Activated T-cell treated with anti-CD3 and anti-CD28 coated beads, Interleukin-2, amount 50 U/mL, for 48 hours (primary cell): ENCODE results near the gene ZNF414.

Experiments
- DNase-seq, 2 experiments: peaks; one replicate each; pipeline ENCODE4 v3.0.0-alpha.2; 2020

ZNF414 gene

GRCh38 chr19:8489561-8490394 lies 24.2 kb downstream of the ZNF414 start:
- DNase-seq: no peak

- no peak for DNase-seq
Observed at GRCh38 chr19:8488365-8488764, 25.6 kb downstream of the ZNF414 start.

DNA sequence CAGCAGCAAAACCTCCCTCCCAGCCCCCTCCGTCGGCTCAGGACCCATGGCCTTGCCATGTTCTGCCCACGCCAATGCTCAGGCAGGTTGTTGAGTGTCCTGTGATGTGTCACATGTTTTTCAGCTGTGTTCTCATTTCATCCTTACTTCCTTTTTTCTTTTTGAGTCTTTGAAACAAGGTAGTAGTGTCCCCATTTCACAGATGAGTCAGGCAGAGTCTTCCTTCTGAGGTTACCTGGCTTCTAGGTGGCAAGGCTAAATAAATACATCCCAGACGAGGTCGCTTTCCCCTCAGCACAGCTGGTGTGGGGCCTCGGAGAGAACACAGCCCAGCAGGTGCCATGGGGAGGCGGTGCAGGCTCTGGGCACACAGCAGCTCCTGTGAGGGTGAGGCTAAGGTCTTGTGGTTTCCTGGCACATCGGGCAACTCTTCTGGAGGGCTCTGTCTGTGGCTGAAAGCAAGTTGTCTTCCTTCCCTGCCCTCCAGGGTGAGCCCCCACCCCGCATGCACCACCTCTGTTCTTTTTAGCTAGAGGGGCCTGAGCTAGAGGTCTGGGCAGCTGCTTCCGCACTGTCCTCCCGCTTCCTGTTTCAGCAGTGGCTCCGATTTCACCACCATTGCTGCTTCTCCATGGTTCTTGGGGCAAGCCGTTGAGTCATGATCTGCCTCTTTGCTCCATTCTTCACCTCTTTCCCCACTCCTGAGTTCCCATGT lies 26.7 kb downstream of the ZNF414 start:
- peak; percentile 78 to 85 for DNase-seq

- DNase-seq: no peak
Observed at GRCh38 chr19:8486661-8487136, 27.3 kb downstream of the ZNF414 start.

DNA sequence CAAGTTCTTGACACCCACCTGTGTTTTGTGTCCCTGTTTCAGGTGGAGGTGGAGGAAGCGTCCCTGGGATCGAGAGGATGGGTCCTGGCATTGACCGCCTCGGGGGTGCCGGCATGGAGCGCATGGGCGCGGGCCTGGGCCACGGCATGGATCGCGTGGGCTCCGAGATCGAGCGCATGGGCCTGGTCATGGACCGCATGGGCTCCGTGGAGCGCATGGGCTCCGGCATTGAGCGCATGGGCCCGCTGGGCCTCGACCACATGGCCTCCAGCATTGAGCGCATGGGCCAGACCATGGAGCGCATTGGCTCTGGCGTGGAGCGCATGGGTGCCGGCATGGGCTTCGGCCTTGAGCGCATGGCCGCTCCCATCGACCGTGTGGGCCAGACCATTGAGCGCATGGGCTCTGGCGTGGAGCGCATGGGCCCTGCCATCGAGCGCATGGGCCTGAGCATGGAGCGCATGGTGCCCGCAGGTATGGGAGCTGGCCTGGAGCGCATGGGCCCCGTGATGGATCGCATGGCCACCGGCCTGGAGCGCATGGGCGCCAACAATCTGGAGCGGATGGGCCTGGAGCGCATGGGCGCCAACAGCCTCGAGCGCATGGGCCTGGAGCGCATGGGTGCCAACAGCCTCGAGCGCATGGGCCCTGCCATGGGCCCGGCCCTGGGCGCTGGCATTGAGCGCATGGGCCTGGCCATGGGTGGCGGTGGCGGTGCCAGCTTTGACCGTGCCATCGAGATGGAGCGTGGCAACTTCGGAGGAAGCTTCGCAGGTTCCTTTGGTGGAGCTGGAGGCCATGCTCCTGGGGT lies 28.2 kb downstream of the ZNF414 start:
- no peak for DNase-seq

GRCh38 chr19:8484331-8484894 lies 29.6 kb downstream of the ZNF414 start:
- no peak for DNase-seq

- no peak for DNase-seq
Observed at GRCh38 chr19:8483165-8483564, 30.8 kb downstream of the ZNF414 start.

DNA sequence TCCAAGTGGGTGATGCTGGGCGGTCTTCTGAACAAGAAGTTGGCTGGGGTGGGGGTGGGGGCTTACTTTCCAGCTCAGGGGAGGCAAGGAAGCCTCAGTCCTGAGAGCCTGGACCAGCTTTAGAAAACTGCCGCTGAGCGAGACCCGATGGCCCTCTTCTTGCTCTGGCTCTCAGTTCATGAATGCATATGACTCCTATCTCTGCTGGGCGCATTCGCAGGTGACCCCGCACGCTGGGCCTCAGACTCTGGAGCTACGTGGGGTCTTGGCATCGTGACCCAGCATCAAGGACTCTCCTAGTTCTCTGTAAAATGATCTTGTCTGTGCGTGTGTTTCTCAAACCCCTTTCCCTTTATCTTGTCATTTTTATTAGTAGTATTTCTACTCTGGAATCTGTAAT lies 31.3 kb downstream of the ZNF414 start:
- no peak for DNase-seq

DNA sequence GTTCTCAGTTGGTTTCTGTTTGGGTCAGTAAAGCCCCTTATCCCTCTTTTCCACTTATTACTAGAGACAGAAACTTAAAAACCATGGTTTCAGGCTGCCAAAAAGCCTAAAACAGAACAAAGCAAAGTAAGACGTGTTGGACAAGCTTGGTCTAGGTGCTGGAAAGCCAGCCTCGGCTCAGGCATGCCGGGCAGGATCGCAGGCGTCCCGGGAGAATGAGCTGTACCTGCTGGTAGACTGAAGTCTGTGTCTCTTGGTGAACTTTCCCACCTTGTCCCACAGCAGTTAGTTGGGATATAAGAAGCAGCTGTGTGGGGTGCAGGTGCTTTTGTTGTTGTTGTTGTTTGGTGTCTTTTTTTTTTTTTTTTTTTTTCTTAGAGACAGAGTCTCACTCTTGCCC lies 32.4 kb downstream of the ZNF414 start:
- no peak for DNase-seq

- no peak for DNase-seq
Observed at GRCh38 chr19:8481201-8481600, 32.8 kb downstream of the ZNF414 start.

DNA sequence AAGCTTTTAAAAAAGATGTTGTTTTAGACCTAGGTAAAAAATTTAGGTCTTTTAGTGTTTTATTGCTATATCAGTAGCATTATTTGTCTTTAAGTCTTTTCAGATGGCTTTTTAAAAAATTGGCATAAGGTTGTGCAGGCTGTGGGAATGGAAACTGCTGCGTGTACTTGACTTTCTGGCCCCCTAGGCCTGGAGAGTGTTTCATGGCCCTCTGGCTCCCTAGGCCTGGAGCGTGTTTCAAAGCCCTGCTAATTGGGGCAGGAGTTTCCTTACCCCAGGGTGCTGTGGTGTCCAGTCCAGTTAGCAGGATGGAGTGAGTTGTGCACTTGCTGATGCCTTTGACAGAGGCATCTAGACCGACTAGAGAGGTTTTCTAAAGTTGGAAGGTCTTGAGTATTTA lies 35.4 kb downstream of the ZNF414 start:
- DNase-seq: no peak

DNA sequence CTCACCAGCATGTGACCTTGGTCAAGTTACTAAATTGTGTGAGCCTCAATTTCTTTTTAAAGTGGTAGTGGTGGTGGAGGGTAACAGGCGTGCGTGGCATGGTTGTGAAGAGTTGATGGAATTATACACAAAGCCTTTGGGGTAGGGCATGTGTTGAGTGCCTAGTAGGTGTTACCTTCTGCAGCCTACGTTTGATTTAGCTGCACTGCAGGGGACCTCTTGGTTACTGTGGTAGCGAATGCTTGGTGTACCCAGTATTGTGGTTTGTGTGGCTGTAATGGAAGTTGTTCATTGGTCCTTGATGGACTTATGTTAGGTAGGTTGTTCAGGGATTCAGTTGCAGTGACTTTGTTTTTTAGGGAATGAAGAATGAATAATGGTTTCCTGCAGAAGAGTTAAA lies 36.1 kb downstream of the ZNF414 start:
- DNase-seq: no peak

GRCh38 chr19:8476524-8476923 lies 37.4 kb downstream of the ZNF414 start:
- DNase-seq: no peak

DNA sequence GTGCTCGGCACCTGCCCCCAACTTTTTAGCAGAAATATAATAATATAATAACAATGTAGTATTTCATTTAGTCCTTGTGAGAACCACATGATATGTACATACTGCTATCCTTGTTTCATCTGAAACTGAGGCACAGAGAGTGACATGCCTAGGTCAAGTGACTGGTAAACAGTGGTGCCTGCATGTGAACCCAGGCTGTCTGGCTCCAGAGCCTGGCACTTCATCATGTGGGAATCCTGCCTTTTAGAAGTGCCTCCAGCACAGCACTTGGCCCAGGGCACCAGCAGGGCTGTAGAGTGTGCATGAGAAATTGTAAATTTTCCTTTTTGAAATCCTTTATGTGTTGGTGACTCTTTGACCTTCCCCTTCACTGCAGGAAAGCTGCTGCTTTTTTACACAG lies 39.0 kb downstream of the ZNF414 start:
- DNase-seq: no peak

- no peak for DNase-seq
Observed at GRCh38 chr19:8473648-8474476, 40.1 kb downstream of the ZNF414 start.

GRCh38 chr19:8469613-8470368 lies 44.2 kb downstream of the ZNF414 start:
- no peak for DNase-seq

- no peak for DNase-seq
Observed at GRCh38 chr19:8468761-8469373, 45.1 kb downstream of the ZNF414 start.

- DNase-seq: no peak
Observed at GRCh38 chr19:8468124-8468523, 45.8 kb downstream of the ZNF414 start.

GRCh38 chr19:8466018-8466417 lies 47.9 kb downstream of the ZNF414 start:
- no peak for DNase-seq

DNA sequence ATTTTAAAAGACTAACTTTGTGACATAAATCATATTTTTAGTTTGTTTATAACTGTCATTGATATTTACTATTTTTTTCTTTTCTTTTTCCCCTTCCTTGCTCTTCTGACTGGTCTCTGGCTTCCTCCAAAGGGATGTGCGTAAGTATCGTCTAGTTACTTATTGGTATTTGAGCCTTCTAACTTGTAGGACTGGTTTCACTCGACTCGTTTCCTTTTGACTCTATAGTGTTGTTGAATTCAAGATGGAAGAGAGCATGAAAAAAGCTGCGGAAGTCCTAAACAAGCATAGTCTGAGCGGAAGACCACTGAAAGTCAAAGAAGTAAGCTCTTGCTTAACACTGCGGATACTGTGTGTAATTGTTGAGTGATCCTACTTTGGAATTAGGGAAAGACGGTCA lies 50.6 kb downstream of the ZNF414 start:
- no peak for DNase-seq

GRCh38 chr19:8462571-8462970 lies 51.4 kb downstream of the ZNF414 start:
- no peak for DNase-seq
